Ovary (tissue), 3 donors: ENCODE measurements around the gene P2RX1.

Experiments used
- EP300 ChIP-seq: sonication (generic); formaldehyde crosslinking; IDR thresholded peaks from one replicate; pipeline ENCODE4 v1.6.1; 2017; ENCODE audit warnings: antibody characterized with exemption
- POLR2A ChIP-seq: fragments of 450-650 bp; IDR thresholded peaks from one replicate; pipeline ENCODE4 v1.6.1; 2017; ENCODE audit warnings: antibody characterized with exemption, mild to moderate bottlenecking, moderate library complexity
- TF ChIP-seq, protein P1 (sequence below), 3 donors: fragments of 450-650 bp in 2 of 3; fragments of 200-600 bp in 1 of 3; IDR thresholded peaks; one replicate each; pipeline versions ENCODE4 v1.5.1 to v1.8.0; 2016 to 2022; ENCODE audit warnings: antibody characterized with exemption in 3 of 3, mild to moderate bottlenecking in 1 of 3
- donor health status: DM: no; HTN: no; CAD: no.

DNA sequence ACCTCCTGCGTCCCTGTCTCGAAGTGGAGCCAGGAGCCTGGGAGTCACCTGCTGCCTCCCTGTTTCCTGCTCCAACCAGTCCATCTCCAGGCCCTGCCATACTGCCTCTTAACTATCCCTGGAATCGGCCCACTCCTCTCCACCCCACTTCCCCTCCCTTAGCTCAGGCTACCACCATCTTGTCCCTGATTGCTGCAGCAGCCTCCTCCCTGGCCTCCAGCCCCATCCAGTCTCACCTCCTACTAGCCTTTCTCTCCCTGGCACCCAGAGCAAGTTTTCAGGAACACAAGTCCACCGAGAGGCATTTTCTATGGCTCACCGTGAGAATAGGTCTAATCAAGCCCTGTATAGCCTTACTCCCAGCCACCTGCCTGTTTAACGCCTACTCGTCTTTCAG lies 22.5 kb downstream of the P2RX1 start:
- TF ChIP-seq, protein P1, sequence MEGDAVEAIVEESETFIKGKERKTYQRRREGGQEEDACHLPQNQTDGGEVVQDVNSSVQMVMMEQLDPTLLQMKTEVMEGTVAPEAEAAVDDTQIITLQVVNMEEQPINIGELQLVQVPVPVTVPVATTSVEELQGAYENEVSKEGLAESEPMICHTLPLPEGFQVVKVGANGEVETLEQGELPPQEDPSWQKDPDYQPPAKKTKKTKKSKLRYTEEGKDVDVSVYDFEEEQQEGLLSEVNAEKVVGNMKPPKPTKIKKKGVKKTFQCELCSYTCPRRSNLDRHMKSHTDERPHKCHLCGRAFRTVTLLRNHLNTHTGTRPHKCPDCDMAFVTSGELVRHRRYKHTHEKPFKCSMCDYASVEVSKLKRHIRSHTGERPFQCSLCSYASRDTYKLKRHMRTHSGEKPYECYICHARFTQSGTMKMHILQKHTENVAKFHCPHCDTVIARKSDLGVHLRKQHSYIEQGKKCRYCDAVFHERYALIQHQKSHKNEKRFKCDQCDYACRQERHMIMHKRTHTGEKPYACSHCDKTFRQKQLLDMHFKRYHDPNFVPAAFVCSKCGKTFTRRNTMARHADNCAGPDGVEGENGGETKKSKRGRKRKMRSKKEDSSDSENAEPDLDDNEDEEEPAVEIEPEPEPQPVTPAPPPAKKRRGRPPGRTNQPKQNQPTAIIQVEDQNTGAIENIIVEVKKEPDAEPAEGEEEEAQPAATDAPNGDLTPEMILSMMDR (IDR thresholded peaks at IDR 0.05), result no peak
- TF ChIP-seq POLR2A (no peak), EP300 (no peak)
